NB4 (cell line): ENCODE data around the gene GTPBP3.

Experiments
- CTCF ChIP-seq: IDR thresholded peaks from one replicate; pipeline ENCODE4 v1.5.1; 2012; ENCODE audit warnings: low read depth, low read length
- POLR2A ChIP-seq: IDR thresholded peaks from 2 replicates; pipeline ENCODE4 v1.6.1; 2011; ENCODE audit warnings: mild to moderate bottlenecking; ENCODE audit not compliant: insufficient read length; ENCODE audit errors: extremely low read depth

DNA sequence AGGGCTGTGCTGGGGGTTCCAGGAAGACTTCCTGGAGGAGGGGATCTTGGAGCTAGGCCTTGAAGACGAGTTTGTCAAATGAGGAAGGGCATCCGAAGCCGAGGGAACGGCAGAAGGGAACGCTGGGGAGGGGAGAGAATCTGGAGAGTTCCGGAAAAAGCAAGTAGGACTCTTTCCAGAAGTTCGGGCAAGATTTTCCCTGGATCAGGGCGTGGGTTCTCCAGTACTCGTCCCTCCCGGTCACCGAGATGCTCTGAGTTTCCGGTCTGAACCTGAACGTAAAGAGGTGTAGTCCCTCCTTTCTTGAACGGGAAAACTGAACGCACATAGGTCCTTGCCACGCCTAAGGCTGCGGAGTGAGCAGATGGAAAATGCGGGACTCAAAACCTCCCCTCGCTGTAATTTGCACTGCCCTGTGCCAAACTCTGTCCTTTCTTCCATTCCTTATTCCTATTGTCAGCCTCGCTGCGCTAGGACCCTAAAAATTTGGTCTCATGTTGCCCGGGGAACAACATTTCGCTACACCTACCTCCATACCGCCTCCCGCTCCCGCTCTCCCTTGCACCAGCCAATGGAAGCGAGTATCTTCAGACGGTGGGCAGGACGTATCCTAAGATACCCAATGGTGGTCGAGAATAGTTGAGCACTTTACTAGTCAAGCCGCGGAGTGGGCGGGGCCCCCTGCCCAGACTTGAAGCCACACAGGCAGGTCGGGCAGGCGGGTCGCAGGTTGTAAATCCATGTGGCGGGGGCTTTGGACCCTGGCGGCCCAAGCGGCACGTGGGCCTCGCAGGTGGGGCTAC is at the start of gene GTPBP3:
- peak; percentile 79 for TF ChIP-seq POLR2A
- no peak for TF ChIP-seq CTCF
